ENCODE results near the gene POLR3E.
A peak's percentile ranks its signal among the peaks of the same experiment; 100 is the strongest.

GRCh38 chr16:22321340-22322001 lies 24.3 kb downstream of the POLR3E start:
- TF ChIP-seq EP300 (IDR thresholded peaks at IDR 0.05) (no peak), CTCF (IDR thresholded peaks at IDR 0.05) (peak in 3 of 4 experiments; percentile 90 to 93 (median 92))

All from gastroesophageal sphincter (tissue), 3 donors.